Sigmoid colon (tissue), 7 donors: ENCODE data around the gene SNRNP48. TPM values are rescaled to one million over a fixed set of nuclear protein-coding genes. Genes with fewer than 3 reads are reported as not detected.

Experiments used
- DNase-seq: peaks from one replicate; pipeline ENCODE4 v3.0.0-alpha.2; 2019
- H3K27ac ChIP-seq, 4 donors: fragments of 200-600 bp; sonication (generic); one replicate each; pipeline ENCODE4 v1.5.1; 2016 to 2019; ENCODE audit warnings: mild to moderate bottlenecking in 1 of 4
- H3K27me3 ChIP-seq, 3 donors: fragments of 200-600 bp; sonication (generic); one replicate each; pipeline ENCODE4 v1.5.1; 2019; ENCODE audit warnings: mild to moderate bottlenecking in 1 of 3
- H3K36me3 ChIP-seq, 4 donors: fragments of 200-600 bp; sonication (generic); one replicate each; pipeline ENCODE4 v1.5.1; 2016 to 2019
- H3K4me1 ChIP-seq, 4 donors: fragments of 200-600 bp; sonication (generic); one replicate each; pipeline ENCODE4 v1.5.1; 2017 to 2019
- H3K4me3 ChIP-seq, 4 donors: fragments of 200-600 bp; sonication (generic); one replicate each; pipeline ENCODE4 v1.5.1; 2017 to 2019; ENCODE audit warnings: mild to moderate bottlenecking in 2 of 4, moderate library complexity in 1 of 4
- H3K9me3 ChIP-seq, 4 donors: fragments of 200-600 bp in 3 of 4; sonication (generic) in 3 of 4; one replicate each; pipeline versions ENCODE4 v1.5.1 to v1.6.1; 2013 to 2019
- EP300 ChIP-seq, 4 donors: sonication (generic); formaldehyde crosslinking; IDR thresholded peaks; one replicate each; pipeline ENCODE4 v1.6.1; 2017; ENCODE audit warnings: antibody characterized with exemption in 4 of 4
- POLR2A ChIP-seq, 2 donors: fragments of 450-650 bp; IDR thresholded peaks; one replicate each; pipeline ENCODE4 v1.6.1; 2016; ENCODE audit warnings: antibody characterized with exemption in 2 of 2, mild to moderate bottlenecking in 2 of 2, moderate library complexity in 2 of 2
- POLR2AphosphoS5 ChIP-seq, 4 donors: sonication (generic); formaldehyde crosslinking; IDR thresholded peaks; one replicate each; pipeline ENCODE4 v1.6.1; 2017; ENCODE audit warnings: antibody characterized with exemption in 4 of 4
- WGBS, 2 donors: extraction: QIAGEN DNeasy Blood & Tissue Kit; methylation state at CpG; one replicate each; pipeline ENCODE4 v1.1.7; 2013; 5-methylcytosine and 5-hydroxymethylcytosine counted together
- intact Hi-C: fragments of 100-400 bp; cut with DNase I; formaldehyde crosslinking; loops from one replicate; pipeline ENCODE4 v1.15.1; 2023
- polyA plus RNA-seq, 3 donors: library from polyadenylated mRNA; stranded (reverse); fragments of 200-250 nt; gene quantifications; one replicate each; pipeline ENCODE4 v1.2.3, GENCODE V29; 2013
- total RNA-seq, 4 donors: library from RNA; depleted of rRNA; stranded (reverse); fragments of >200 nt; gene quantifications; one replicate each; pipeline ENCODE4 v1.1.0, GENCODE V29; 2016
- TF ChIP-seq, protein P1 (sequence below), 4 experiments: fragments of 450-650 bp in 3 of 4; fragments of 200-600 bp in 1 of 4; IDR thresholded peaks; one replicate each; pipeline ENCODE4 v1.5.1; 2016 to 2019; ENCODE audit warnings: antibody characterized with exemption in 4 of 4, mild to moderate bottlenecking in 3 of 4, moderate library complexity in 2 of 4
- donor health status: healthy with polysubstance abuse.
- donor health status: Bipolar disorder and iron deficiency.
- donor health status: healthy.

SNRNP48 gene
- total and polyA plus RNA-seq, 7 donors: 7.8 to 18.6 (median 12.5) TPM

GRCh38 chr6:7589221-7589620 is 777 bp upstream of the SNRNP48 start:
- H3K27me3 ChIP-seq: no peaks in the 10 kb centered on the region
- peaks cover 0 to 29% (median 24%) of the 10 kb centered on the region in 4 donors for H3K4me1 ChIP-seq
- no peak for TF ChIP-seq POLR2A (IDR thresholded peaks at IDR 0.05)
- no peak for TF ChIP-seq POLR2AphosphoS5 (IDR thresholded peaks at IDR 0.05)
- TF ChIP-seq EP300 (IDR thresholded peaks at IDR 0.05): no peak
- TF ChIP-seq, protein P1, sequence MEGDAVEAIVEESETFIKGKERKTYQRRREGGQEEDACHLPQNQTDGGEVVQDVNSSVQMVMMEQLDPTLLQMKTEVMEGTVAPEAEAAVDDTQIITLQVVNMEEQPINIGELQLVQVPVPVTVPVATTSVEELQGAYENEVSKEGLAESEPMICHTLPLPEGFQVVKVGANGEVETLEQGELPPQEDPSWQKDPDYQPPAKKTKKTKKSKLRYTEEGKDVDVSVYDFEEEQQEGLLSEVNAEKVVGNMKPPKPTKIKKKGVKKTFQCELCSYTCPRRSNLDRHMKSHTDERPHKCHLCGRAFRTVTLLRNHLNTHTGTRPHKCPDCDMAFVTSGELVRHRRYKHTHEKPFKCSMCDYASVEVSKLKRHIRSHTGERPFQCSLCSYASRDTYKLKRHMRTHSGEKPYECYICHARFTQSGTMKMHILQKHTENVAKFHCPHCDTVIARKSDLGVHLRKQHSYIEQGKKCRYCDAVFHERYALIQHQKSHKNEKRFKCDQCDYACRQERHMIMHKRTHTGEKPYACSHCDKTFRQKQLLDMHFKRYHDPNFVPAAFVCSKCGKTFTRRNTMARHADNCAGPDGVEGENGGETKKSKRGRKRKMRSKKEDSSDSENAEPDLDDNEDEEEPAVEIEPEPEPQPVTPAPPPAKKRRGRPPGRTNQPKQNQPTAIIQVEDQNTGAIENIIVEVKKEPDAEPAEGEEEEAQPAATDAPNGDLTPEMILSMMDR (IDR thresholded peaks at IDR 0.05): no peak
- peak overlapping the region in 3 of 4 donors; percentile 90 to 93 (median 93) for H3K4me3 ChIP-seq
- peaks cover 0 to 8% (median 0%) of the 10 kb centered on the region in 4 donors for H3K36me3 ChIP-seq
- H3K9me3 ChIP-seq: no peaks in the 10 kb centered on the region
- no peak for DNase-seq
- WGBS, 2 donors: 80 to 93% methylated on average over 3 of the region's 3 CpGs
- peak overlapping the region in 3 of 4 donors; percentile 66 to 84 (median 77) for H3K27ac ChIP-seq
- intact Hi-C loops: no loop called here

- intact Hi-C loops: loop anchor here (5.0 to 10.0 kb wide), 3 partner anchors 204 to 474 kb away; partner anchors contain the start of genes BLOC1S5, CAGE1 and RIOK1
- no peaks in the 10 kb centered on the region for H3K9me3 ChIP-seq
- H3K36me3 ChIP-seq: peaks cover 0 to 25% (median 10%) of the 10 kb centered on the region in 4 donors
- peak overlapping the region; percentile 80 to 93 (median 92) for H3K4me3 ChIP-seq
- 16 to 27% methylated on average over 10 of the region's 10 CpGs for WGBS, 2 donors
- DNase-seq: no peak
- peak overlapping the region; percentile 66 to 84 (median 78) for H3K27ac ChIP-seq
- TF ChIP-seq POLR2A (IDR thresholded peaks at IDR 0.05) (no peak), EP300 (IDR thresholded peaks at IDR 0.05) (no peak)
- no peaks in the 10 kb centered on the region for H3K27me3 ChIP-seq
- H3K4me1 ChIP-seq: peaks cover 0 to 29% (median 24%) of the 10 kb centered on the region in 4 donors
Observed at GRCh38 chr6:7590918-7591302, 912 bp downstream of the SNRNP48 start.

- 94 to 96% methylated on average over 5 of the region's 5 CpGs for WGBS, 2 donors
- Histone ChIP-seq H3K4me3 (no peak overlapping the region), H3K4me1 (peaks cover 0 to 29% (median 24%) of the 10 kb centered on the region in 4 donors), H3K27me3 (no peaks in the 10 kb centered on the region), H3K36me3 (peaks cover 0 to 33% (median 11%) of the 10 kb centered on the region in 4 donors), H3K27ac (no peak overlapping the region), H3K9me3 (no peaks in the 10 kb centered on the region)
- TF ChIP-seq, protein P1 (IDR thresholded peaks at IDR 0.05): no peak
- TF ChIP-seq EP300 (IDR thresholded peaks at IDR 0.05) (no peak), POLR2A (IDR thresholded peaks at IDR 0.05) (no peak), POLR2AphosphoS5 (IDR thresholded peaks at IDR 0.05) (no peak)
- no peak for DNase-seq
- intact Hi-C loops: loop anchor here (5.0 to 10.0 kb wide), 3 partner anchors 204 to 473 kb away; partner anchors contain the start of genes BLOC1S5, CAGE1 and RIOK1
Observed at GRCh38 chr6:7591770-7592169, 1.8 kb downstream of the SNRNP48 start.

DNA sequence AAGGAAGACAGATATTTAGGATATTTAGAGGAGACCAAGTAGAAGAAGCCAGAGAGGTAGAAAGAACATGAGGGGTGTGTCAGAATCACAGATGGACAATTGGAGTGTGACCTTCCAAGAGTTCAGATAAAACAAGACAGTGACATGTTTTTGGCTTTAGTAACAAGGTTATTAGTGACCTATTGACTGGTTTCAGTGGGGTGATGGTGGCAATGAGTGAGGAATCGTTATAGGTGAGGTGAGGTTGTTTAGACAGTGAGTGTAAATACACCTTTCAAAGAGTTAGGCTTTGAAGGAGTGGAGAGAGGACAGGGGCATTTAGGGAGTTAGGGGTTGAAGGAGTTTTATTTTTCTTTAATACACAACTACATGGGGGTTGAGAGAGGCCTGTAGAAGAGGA is 3.2 kb downstream of the SNRNP48 start:
- intact Hi-C loops: loop anchor here (5.0 to 10.0 kb wide), 3 partner anchors 206 to 472 kb away; partner anchors contain the start of genes BLOC1S5, CAGE1 and RIOK1
- peaks cover 0 to 45% (median 15%) of the 10 kb centered on the region in 4 donors for H3K36me3 ChIP-seq
- H3K9me3 ChIP-seq: no peaks in the 10 kb centered on the region
- no peak overlapping the region for H3K4me3 ChIP-seq
- TF ChIP-seq POLR2A (IDR thresholded peaks at IDR 0.05) (no peak), EP300 (IDR thresholded peaks at IDR 0.05) (no peak), POLR2AphosphoS5 (IDR thresholded peaks at IDR 0.05) (no peak)
- TF ChIP-seq, protein P1 (IDR thresholded peaks at IDR 0.05): no peak
- H3K4me1 ChIP-seq: peaks cover 0 to 29% (median 24%) of the 10 kb centered on the region in 4 donors
- H3K27ac ChIP-seq: no peak overlapping the region
- H3K27me3 ChIP-seq: no peaks in the 10 kb centered on the region
- DNase-seq: no peak
- 46 to 83% methylated on average over 1 of the region's 1 CpG for WGBS, 2 donors

DNA sequence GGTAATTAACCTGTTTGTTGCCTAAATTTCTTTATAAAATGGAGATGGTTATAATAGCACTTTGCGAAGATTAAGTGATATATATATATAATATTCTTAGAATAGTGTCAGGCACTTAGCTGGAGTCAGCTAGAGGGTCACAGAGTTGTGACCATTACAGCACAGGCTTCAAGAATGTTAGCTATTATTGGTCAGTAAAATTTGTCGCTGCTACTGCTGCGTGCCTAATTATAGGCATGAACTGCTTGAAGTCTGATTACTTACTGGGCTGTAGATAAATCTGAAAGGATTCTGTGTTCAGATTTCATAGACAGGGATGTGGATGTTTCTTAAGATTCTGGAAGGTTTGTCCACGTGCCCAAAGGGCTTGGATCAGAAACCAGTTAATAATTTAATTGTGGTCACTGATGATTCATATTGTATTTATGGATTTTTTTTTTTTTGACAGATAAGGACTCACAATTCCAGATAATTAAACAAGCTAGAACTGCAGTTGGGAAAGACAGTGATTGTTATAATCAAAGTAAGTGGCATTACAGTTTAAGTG is 4.7 kb downstream of the SNRNP48 start:
- Histone ChIP-seq H3K36me3 (peaks cover 0 to 57% (median 17%) of the 10 kb centered on the region in 4 donors), H3K27ac (no peak overlapping the region), H3K4me1 (peaks cover 0 to 24% (median 20%) of the 10 kb centered on the region in 4 donors), H3K27me3 (no peaks in the 10 kb centered on the region), H3K4me3 (no peak overlapping the region), H3K9me3 (no peaks in the 10 kb centered on the region)
- intact Hi-C loops: loop anchor here (5.0 to 10.0 kb wide), 3 partner anchors 207 to 470 kb away; partner anchors contain the start of genes BLOC1S5, CAGE1 and RIOK1
- WGBS, 2 donors: 85 to 90% methylated on average over 4 of the region's 4 CpGs
- TF ChIP-seq POLR2A (IDR thresholded peaks at IDR 0.05) (no peak), EP300 (IDR thresholded peaks at IDR 0.05) (no peak), POLR2AphosphoS5 (IDR thresholded peaks at IDR 0.05) (no peak)
- TF ChIP-seq, protein P1 (IDR thresholded peaks at IDR 0.05): no peak
- DNase-seq: no peak
